HFFc6 (cell line): ENCODE results near the gene PRSS50. TPM values are rescaled to one million over a fixed set of nuclear protein-coding genes. Genes with fewer than 3 reads are reported as not detected.

ENCODE experiments used
- DNase-seq: peaks from one replicate; pipeline ENCODE4 v3.0.0-alpha.2; 2018
- H3K27ac Mint-ChIP-seq: 2 replicates; pipeline ENCODE4 v1.8.0; 2020; ENCODE audit warnings: mild to moderate bottlenecking, mixed read lengths
- H3K27me3 Mint-ChIP-seq: 2 replicates; pipeline ENCODE4 v1.8.0; 2021; ENCODE audit warnings: mild to moderate bottlenecking, moderate library complexity, mixed read lengths; ENCODE audit not compliant: insufficient read depth
- H3K36me3 Mint-ChIP-seq: 2 replicates; pipeline ENCODE4 v1.8.0; 2021; ENCODE audit warnings: low read depth, mixed read lengths
- H3K4me1 Mint-ChIP-seq: 2 replicates; pipeline ENCODE4 v1.8.0; 2020; ENCODE audit warnings: low read depth, mixed read lengths
- H3K4me3 Mint-ChIP-seq: 2 replicates; pipeline ENCODE4 v1.8.0; 2020; ENCODE audit warnings: mild to moderate bottlenecking, moderate library complexity, mixed read lengths
- H3K9me3 Mint-ChIP-seq: 2 replicates; pipeline ENCODE4 v1.8.0; 2020; ENCODE audit warnings: mild to moderate bottlenecking, mixed read lengths
- CTCF ChIP-seq: fragments of 200-600 bp; sonication (generic); IDR thresholded peaks from 2 replicates; pipeline ENCODE4 v1.5.0; 2021; ENCODE audit warnings: antibody characterized with exemption, mild to moderate bottlenecking
- total RNA-seq, 6 experiments: library from RNA; stranded (reverse); fragmentation: NEBNext Ultra II Directional; extraction: Animal tissue kit (Norgen Biotek cat#: 25700); gene quantifications; 2 replicates in 1 of 6; 3 replicates in 5 of 6; pipeline ENCODE4 v1.2.3, GENCODE V29; 2021

The PRSS50 gene
- total RNA-seq, 6 experiments from 2014 or later = not detected

- TF ChIP-seq CTCF = 0 out of 2 replicates have a peak, but pooled peaks have one; percentile 14
- no peak for DNase-seq
- peaks cover 47% of the 10 kb centered on the region for H3K27me3 Mint-ChIP-seq
- H3K4me3 Mint-ChIP-seq = no peak overlapping the region
- no peaks in the 10 kb centered on the region for H3K4me1 Mint-ChIP-seq
- H3K9me3 Mint-ChIP-seq = no peaks in the 10 kb centered on the region
- no peak overlapping the region for H3K27ac Mint-ChIP-seq
- H3K36me3 Mint-ChIP-seq = no peaks in the 10 kb centered on the region
Observed at GRCh38 chr3:46733026-46733800, 15.5 kb upstream of the PRSS50 start.

- no peak for DNase-seq
- no peaks in the 10 kb centered on the region for H3K9me3 Mint-ChIP-seq
- H3K27me3 Mint-ChIP-seq = peaks cover 39% of the 10 kb centered on the region
- no peak overlapping the region for H3K4me3 Mint-ChIP-seq
- TF ChIP-seq CTCF = no peak
- H3K4me1 Mint-ChIP-seq = no peaks in the 10 kb centered on the region
- H3K27ac Mint-ChIP-seq = no peak overlapping the region
- H3K36me3 Mint-ChIP-seq = no peaks in the 10 kb centered on the region
Observed at GRCh38 chr3:46731795-46732194, 14.1 kb upstream of the PRSS50 start.

GRCh38 chr3:46730819-46731218 is 13.2 kb upstream of the PRSS50 start:
- peaks cover 38% of the 10 kb centered on the region for H3K27me3 Mint-ChIP-seq
- H3K9me3 Mint-ChIP-seq = no peaks in the 10 kb centered on the region
- H3K36me3 Mint-ChIP-seq = no peaks in the 10 kb centered on the region
- peaks cover 4% of the 10 kb centered on the region for H3K4me1 Mint-ChIP-seq
- DNase-seq = no peak
- no peak overlapping the region for H3K4me3 Mint-ChIP-seq
- no peak overlapping the region for H3K27ac Mint-ChIP-seq
- TF ChIP-seq CTCF = no peak

GRCh38 chr3:46729038-46729437 is 11.4 kb upstream of the PRSS50 start:
- Mint-ChIP-seq H3K27ac (no peak overlapping the region), H3K27me3 (peaks cover 32% of the 10 kb centered on the region), H3K9me3 (no peaks in the 10 kb centered on the region), H3K4me3 (no peak overlapping the region), H3K36me3 (no peaks in the 10 kb centered on the region), H3K4me1 (peaks cover 15% of the 10 kb centered on the region)
- no peak for DNase-seq
- TF ChIP-seq CTCF = no peak

- no peak for DNase-seq
- H3K4me1 Mint-ChIP-seq = peaks cover 15% of the 10 kb centered on the region
- H3K27ac Mint-ChIP-seq = no peak overlapping the region
Observed at GRCh38 chr3:46725621-46726314, 8.1 kb upstream of the PRSS50 start.

More at GRCh38 chr3:46725621-46726314, 8.1 kb upstream of the PRSS50 start:
- Mint-ChIP-seq H3K4me3 (no peak overlapping the region), H3K27me3 (peaks cover 17% of the 10 kb centered on the region), H3K9me3 (no peaks in the 10 kb centered on the region; the same call in 1 of the 2 replicates), H3K36me3 (no peaks in the 10 kb centered on the region)
- TF ChIP-seq CTCF = no peak
